KMS-11 (cell line): ENCODE data around the gene PNRC2.
"Not testable (repeated sequence)": the region's sequence is repeated elsewhere in the genome, so short reads cannot be mapped to it uniquely, and the experiment has no call there.

ENCODE experiments used
- H2AFZ ChIP-seq: fragments of 200-600 bp; sonication (generic); 2 replicates; pipeline ENCODE4 v1.6.1; 2016; ENCODE audit warnings: antibody characterized with exemption, mixed run types, low read depth
- H3K27ac ChIP-seq: fragments of 200-600 bp; sonication (generic); 2 replicates; pipeline ENCODE4 v1.6.1; 2016; ENCODE audit warnings: mild to moderate bottlenecking, mixed run types
- H3K27me3 ChIP-seq: fragments of 200-600 bp; sonication (generic); 2 replicates; pipeline ENCODE4 v1.6.1; 2017; ENCODE audit warnings: mild to moderate bottlenecking, low read depth, mixed run types, moderate library complexity; ENCODE audit not compliant: insufficient read depth
- H3K36me3 ChIP-seq: fragments of 200-600 bp; sonication (generic); 2 replicates; pipeline ENCODE4 v1.6.1; 2017; ENCODE audit warnings: mild to moderate bottlenecking, mixed run types; ENCODE audit not compliant: insufficient read depth
- H3K4me1 ChIP-seq: fragments of 200-600 bp; sonication (generic); 2 replicates; pipeline ENCODE4 v1.6.1; 2016; ENCODE audit warnings: mild to moderate bottlenecking, low read depth, mixed run types; ENCODE audit not compliant: poor library complexity, severe bottlenecking
- H3K4me2 ChIP-seq: fragments of 200-600 bp; sonication (generic); 2 replicates; pipeline ENCODE4 v1.7.0; 2016; ENCODE audit warnings: mild to moderate bottlenecking, mixed run types
- H3K4me3 ChIP-seq: fragments of 200-600 bp; sonication (generic); IDR thresholded peaks from 2 replicates; pipeline ENCODE4 v1.6.1; 2017; ENCODE audit warnings: low read depth, low read length, mixed read lengths; ENCODE audit not compliant: insufficient read depth
- H3K79me2 ChIP-seq: fragments of 200-600 bp; sonication (generic); 2 replicates; pipeline ENCODE4 v1.6.1; 2016; ENCODE audit warnings: low read depth, mixed run types; ENCODE audit not compliant: insufficient read depth
- H3K9ac ChIP-seq: fragments of 200-600 bp; sonication (generic); 2 replicates; pipeline ENCODE4 v1.6.1; 2016; ENCODE audit warnings: mild to moderate bottlenecking, mixed run types
- H4K20me1 ChIP-seq: fragments of 200-600 bp; sonication (generic); 2 replicates; pipeline ENCODE4 v1.6.1; 2016; ENCODE audit warnings: mild to moderate bottlenecking, mixed run types; ENCODE audit not compliant: insufficient read depth
- CTCF ChIP-seq: fragments of 200-600 bp; sonication (generic); conservative IDR thresholded peaks from 2 replicates; pipeline ENCODE4 v1.6.1; 2017; ENCODE audit warnings: low read depth, mild to moderate bottlenecking, antibody characterized with exemption, low read length, moderate library complexity, mixed read lengths

PNRC2 gene

GRCh38 chr1:23957096-23957495 is 2.5 kb upstream of the PNRC2 start:
- H3K4me1 ChIP-seq: peaks cover 13% of the 10 kb centered on the region
- H3K4me2 ChIP-seq: no peak overlapping the region
- no peak overlapping the region for H3K4me3 ChIP-seq
- no peak overlapping the region for H3K9ac ChIP-seq
- H3K27me3 ChIP-seq: no peaks in the 10 kb centered on the region
- H2AFZ ChIP-seq: no peak overlapping the region
- H3K36me3 ChIP-seq: no peaks in the 10 kb centered on the region
- no peak overlapping the region for H3K27ac ChIP-seq
- H4K20me1 ChIP-seq: no peaks in the 10 kb centered on the region
- no peak for TF ChIP-seq CTCF
- peaks cover 18% of the 10 kb centered on the region for H3K79me2 ChIP-seq

GRCh38 chr1:23958040-23958809 is 1.4 kb upstream of the PNRC2 start:
- not testable (repeated sequence) for H3K36me3 ChIP-seq, H4K20me1 ChIP-seq, H3K4me3 ChIP-seq, H3K27me3 ChIP-seq
- Histone ChIP-seq H3K27ac (peak overlapping the region; percentile 97), H2AFZ (peak overlapping the region; percentile 61), H3K9ac (peak overlapping the region; percentile 92; the same call in 1 of the 2 replicates), H3K79me2 (peaks cover 22% of the 10 kb centered on the region), H3K4me1 (peaks cover 17% of the 10 kb centered on the region), H3K4me2 (peak overlapping the region; percentile 67)

- H2AFZ ChIP-seq: peak overlapping the region; percentile 61
Measured at GRCh38 chr1:23958810-23959460, 693 bp upstream of the PNRC2 start.

GRCh38 chr1:23960291-23961020 is 828 bp downstream of the PNRC2 start:
- Histone ChIP-seq H4K20me1 (peaks cover 3% of the 10 kb centered on the region; the same call in 1 of the 2 replicates), H3K36me3 (no peaks in the 10 kb centered on the region), H2AFZ (no peak overlapping the region), H3K27ac (peak overlapping the region; percentile 97), H3K9ac (peak overlapping the region; percentile 92), H3K4me2 (peak overlapping the region; percentile 74), H3K4me1 (peaks cover 39% of the 10 kb centered on the region), H3K27me3 (no peaks in the 10 kb centered on the region), H3K4me3 (no peak overlapping the region), H3K79me2 (peaks cover 44% of the 10 kb centered on the region)
- no peak for TF ChIP-seq CTCF

More at GRCh38 chr1:23958810-23959460, 693 bp upstream of the PNRC2 start:
- Histone ChIP-seq H3K36me3 (no peaks in the 10 kb centered on the region), H3K4me3 (no peak overlapping the region), H3K4me1 (peaks cover 24% of the 10 kb centered on the region), H3K27me3 (no peaks in the 10 kb centered on the region), H3K9ac (peak overlapping the region; percentile 92), H3K4me2 (peak overlapping the region; percentile 67), H3K79me2 (peaks cover 28% of the 10 kb centered on the region), H4K20me1 (peaks cover under 1% of the 10 kb centered on the region; the same call in 1 of the 2 replicates), H3K27ac (peak overlapping the region; percentile 97)
- no peak; the same call in 1 of the 2 replicates for TF ChIP-seq CTCF
